CD4-positive, CD25-positive, alpha-beta regulatory T cell (primary cell): ENCODE measurements around the gene PTPN13. TPM values are rescaled to one million over a fixed set of nuclear protein-coding genes. Genes with fewer than 3 reads are reported as not detected.

Source experiments
- ATAC-seq, 2 donors: fragments of 150-1000 bp; cut with Tn5 transposase; one replicate each; pipeline ENCODE4 v1.10.0; 2021; ENCODE audit warnings: low read depth in 2 of 2, moderate number of reproducible peaks in 2 of 2, moderate library complexity in 1 of 2
- DNase-seq, 3 donors: peaks; one replicate each; pipeline versions ENCODE4 v3.0.0 to v3.0.0-alpha.2; 2012 to 2022; ENCODE audit warnings: mixed read lengths in 1 of 3
- H3K27ac ChIP-seq: one replicate; pipeline ENCODE4 v1.7.0; 2013; ENCODE audit warnings: mild to moderate bottlenecking, low read length; ENCODE audit not compliant: insufficient read depth, poor library complexity, severe bottlenecking
- H3K27me3 ChIP-seq: one replicate; pipeline ENCODE4 v1.7.0; 2013; ENCODE audit warnings: low read length; ENCODE audit not compliant: control insufficient read depth, insufficient read depth
- H3K36me3 ChIP-seq: one replicate; pipeline ENCODE4 v1.7.0; 2013; ENCODE audit warnings: mild to moderate bottlenecking, low read length, moderate library complexity; ENCODE audit not compliant: control insufficient read depth, insufficient read depth
- H3K4me1 ChIP-seq: 2 replicates; pipeline ENCODE4 v1.7.0; 2013; ENCODE audit warnings: mild to moderate bottlenecking, low read length; ENCODE audit not compliant: insufficient read depth, control insufficient read depth, poor library complexity, severe bottlenecking
- H3K4me3 ChIP-seq: one replicate; pipeline ENCODE4 v1.7.0; 2013; ENCODE audit warnings: low read depth, mild to moderate bottlenecking, low read length, moderate library complexity
- H3K9me3 ChIP-seq, 2 experiments: 1 replicate in 1 of 2; 2 replicates in 1 of 2; pipeline ENCODE4 v1.7.0; 2013; ENCODE audit warnings: low read length in 2 of 2, mild to moderate bottlenecking in 1 of 2, moderate library complexity in 1 of 2; ENCODE audit not compliant: control insufficient read depth in 2 of 2
- H3K27ac Mint-ChIP-seq, 3 donors: one replicate each; pipeline ENCODE4 v1.8.0; 2020 to 2022; ENCODE audit warnings: mild to moderate bottlenecking in 3 of 3, mixed read lengths in 3 of 3, moderate library complexity in 2 of 3
- H3K27me3 Mint-ChIP-seq: one replicate; pipeline ENCODE4 v1.8.0; 2022; ENCODE audit warnings: mild to moderate bottlenecking, mixed read lengths
- H3K36me3 Mint-ChIP-seq: one replicate; pipeline ENCODE4 v1.8.0; 2020; ENCODE audit warnings: mixed read lengths
- H3K4me1 Mint-ChIP-seq, 4 donors: one replicate each; pipeline ENCODE4 v1.8.0; 2020 to 2022; ENCODE audit warnings: mixed read lengths in 4 of 4, mild to moderate bottlenecking in 1 of 4
- H3K4me3 Mint-ChIP-seq, 4 donors: one replicate each; pipeline ENCODE4 v1.8.0; 2020 to 2022; ENCODE audit warnings: mild to moderate bottlenecking in 4 of 4, mixed read lengths in 4 of 4, moderate library complexity in 3 of 4
- H3K9me3 Mint-ChIP-seq, 7 donors: one replicate each; pipeline ENCODE4 v1.8.0; 2020 to 2022; ENCODE audit warnings: mixed read lengths in 7 of 7, mild to moderate bottlenecking in 3 of 7, moderate library complexity in 2 of 7
- polyA plus RNA-seq, 4 donors: library from polyadenylated mRNA; unstranded; fragments of 300-500 nt; fragmentation: Illumina TruSeq; gene quantifications; one replicate each; pipeline ENCODE4 v1.2.3, GENCODE V29; 2021
- total RNA-seq: library from RNA; stranded (reverse); gene quantifications from one replicate; pipeline ENCODE4 v1.2.3, GENCODE V29; 2022

Gene PTPN13
- total and polyA plus RNA-seq, 5 donors from 2014 or later: 0.15 to 4.6 (median 0.20) TPM; not detected in 1

DNA sequence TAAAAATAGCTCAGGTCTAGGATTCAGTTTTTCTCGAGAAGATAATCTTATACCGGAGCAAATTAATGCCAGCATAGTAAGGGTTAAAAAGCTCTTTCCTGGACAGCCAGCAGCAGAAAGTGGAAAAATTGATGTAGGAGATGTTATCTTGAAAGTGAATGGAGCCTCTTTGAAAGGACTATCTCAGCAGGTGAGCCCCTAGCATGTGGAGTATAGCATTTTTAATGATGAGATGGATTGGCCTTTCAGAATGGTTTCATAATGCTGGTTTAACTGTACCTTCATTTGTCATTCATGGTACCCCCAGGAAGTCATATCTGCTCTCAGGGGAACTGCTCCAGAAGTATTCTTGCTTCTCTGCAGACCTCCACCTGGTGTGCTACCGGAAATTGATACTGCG lies 175.7 kb downstream of the PTPN13 start:
- H3K36me3 Mint-ChIP-seq: peaks cover 3% of the 10 kb centered on the region
- peaks cover 6% of the 10 kb centered on the region for H3K27me3 Mint-ChIP-seq
- H3K27me3 ChIP-seq: no peaks in the 10 kb centered on the region
- no peak overlapping the region for H3K4me3 Mint-ChIP-seq
- H3K27ac ChIP-seq: no peak overlapping the region
- peaks cover 0 to 1% (median 0%) of the 10 kb centered on the region in 7 donors for H3K9me3 Mint-ChIP-seq
- no peaks in the 10 kb centered on the region for H3K36me3 ChIP-seq
- no peaks in the 10 kb centered on the region for H3K4me1 ChIP-seq
- H3K4me3 ChIP-seq: no peak overlapping the region
- H3K9me3 ChIP-seq: no peaks in the 10 kb centered on the region
- no peak overlapping the region for H3K27ac Mint-ChIP-seq
- no peak for ATAC-seq
- no peaks in the 10 kb centered on the region for H3K4me1 Mint-ChIP-seq
- DNase-seq: no peak

DNA sequence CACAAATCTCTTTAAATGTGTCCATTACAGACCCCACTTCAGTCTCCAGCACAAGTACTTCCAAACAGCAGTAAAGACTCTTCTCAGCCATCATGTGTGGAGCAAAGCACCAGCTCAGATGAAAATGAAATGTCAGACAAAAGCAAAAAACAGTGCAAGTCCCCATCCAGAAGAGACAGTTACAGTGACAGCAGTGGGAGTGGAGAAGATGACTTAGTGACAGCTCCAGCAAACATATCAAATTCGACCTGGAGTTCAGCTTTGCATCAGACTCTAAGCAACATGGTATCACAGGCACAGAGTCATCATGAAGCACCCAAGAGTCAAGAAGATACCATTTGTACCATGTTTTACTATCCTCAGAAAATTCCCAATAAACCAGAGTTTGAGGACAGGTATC lies 177.0 kb downstream of the PTPN13 start:
- H3K27ac ChIP-seq: no peak overlapping the region
- no peaks in the 10 kb centered on the region for H3K27me3 ChIP-seq
- peaks cover 6% of the 10 kb centered on the region for H3K27me3 Mint-ChIP-seq
- H3K4me1 Mint-ChIP-seq: no peaks in the 10 kb centered on the region
- H3K4me1 ChIP-seq: no peaks in the 10 kb centered on the region
- H3K4me3 ChIP-seq: no peak overlapping the region
- H3K4me3 Mint-ChIP-seq: no peak overlapping the region
- DNase-seq: no peak
- no peak for ATAC-seq
- H3K36me3 Mint-ChIP-seq: peaks cover 3% of the 10 kb centered on the region
- no peaks in the 10 kb centered on the region for H3K9me3 ChIP-seq
- peaks cover 0 to 1% (median 0%) of the 10 kb centered on the region in 7 donors for H3K9me3 Mint-ChIP-seq
- H3K36me3 ChIP-seq: no peaks in the 10 kb centered on the region
- H3K27ac Mint-ChIP-seq: no peak overlapping the region

DNA sequence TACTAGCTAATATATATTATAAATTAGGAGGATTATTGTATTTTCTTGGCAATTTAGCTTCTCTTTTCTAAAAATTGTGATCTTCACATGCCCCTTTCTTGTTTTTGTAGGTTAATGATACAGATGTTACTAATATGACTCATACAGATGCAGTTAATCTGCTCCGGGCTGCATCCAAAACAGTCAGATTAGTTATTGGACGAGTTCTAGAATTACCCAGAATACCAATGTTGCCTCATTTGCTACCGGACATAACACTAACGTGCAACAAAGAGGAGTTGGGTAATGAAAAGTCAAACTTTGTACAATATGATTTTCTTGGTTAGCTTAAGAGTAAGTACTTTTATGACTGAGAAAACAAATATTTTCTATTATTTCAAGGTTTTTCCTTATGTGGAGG lies 180.9 kb downstream of the PTPN13 start:
- no peak overlapping the region for H3K27ac Mint-ChIP-seq
- no peak overlapping the region for H3K4me3 Mint-ChIP-seq
- Histone ChIP-seq H3K27me3 (no peaks in the 10 kb centered on the region), H3K9me3 (no peaks in the 10 kb centered on the region), H3K27ac (no peak overlapping the region), H3K4me3 (no peak overlapping the region), H3K36me3 (no peaks in the 10 kb centered on the region), H3K4me1 (no peaks in the 10 kb centered on the region)
- DNase-seq (no peak), ATAC-seq (no peak)
- H3K36me3 Mint-ChIP-seq: no peaks in the 10 kb centered on the region
- H3K4me1 Mint-ChIP-seq: no peaks in the 10 kb centered on the region
- peaks cover 0 to 5% (median 0%) of the 10 kb centered on the region in 7 donors for H3K9me3 Mint-ChIP-seq
- H3K27me3 Mint-ChIP-seq: peaks cover 11% of the 10 kb centered on the region

DNA sequence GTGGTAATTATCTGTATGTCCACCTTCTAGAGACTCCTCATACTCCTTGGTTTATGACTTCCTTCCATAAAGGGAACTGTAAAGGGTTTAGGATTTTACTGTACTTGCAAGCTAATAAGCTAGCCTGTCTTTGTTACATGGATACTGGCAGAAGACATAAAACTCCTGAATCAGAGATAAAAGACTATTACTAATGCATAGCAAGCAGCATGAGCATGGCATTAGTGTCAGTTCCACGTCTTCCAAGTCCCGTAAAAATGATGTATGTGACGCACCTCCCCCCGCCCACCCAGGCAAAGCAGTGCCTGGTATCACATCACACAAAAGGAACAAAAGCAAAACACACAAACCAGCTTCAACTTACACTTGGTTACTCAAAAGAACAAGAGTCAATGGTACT lies 184.1 kb downstream of the PTPN13 start:
- Mint-ChIP-seq H3K27me3 (peaks cover 5% of the 10 kb centered on the region), H3K4me3 (no peak overlapping the region), H3K27ac (no peak overlapping the region), H3K9me3 (peaks cover 0 to 5% (median 0%) of the 10 kb centered on the region in 7 donors), H3K4me1 (no peaks in the 10 kb centered on the region), H3K36me3 (no peaks in the 10 kb centered on the region)
- Histone ChIP-seq H3K4me3 (no peak overlapping the region), H3K4me1 (no peaks in the 10 kb centered on the region), H3K27me3 (no peaks in the 10 kb centered on the region), H3K27ac (no peak overlapping the region), H3K36me3 (no peaks in the 10 kb centered on the region), H3K9me3 (no peaks in the 10 kb centered on the region)
- ATAC-seq (no peak), DNase-seq (no peak)

DNA sequence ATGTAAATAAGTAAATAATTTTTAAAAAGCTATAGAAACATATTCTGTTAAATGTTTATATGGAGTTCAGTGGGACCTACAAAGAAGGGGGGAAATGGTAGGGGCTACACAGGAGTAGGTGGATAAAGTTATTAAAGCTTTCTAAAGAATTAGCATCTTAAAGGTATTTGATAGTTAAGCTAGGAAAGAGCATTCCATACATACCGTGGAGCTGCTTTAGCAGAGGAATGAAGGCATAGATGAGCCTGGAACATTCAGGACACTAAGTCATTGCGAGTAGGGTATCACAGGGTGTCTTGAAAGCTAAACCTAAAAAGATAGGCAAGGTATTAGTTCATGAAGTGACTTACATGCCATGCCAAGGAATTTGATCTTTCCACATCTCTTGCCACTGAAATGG lies 194.7 kb downstream of the PTPN13 start:
- H3K27me3 Mint-ChIP-seq: peaks cover 4% of the 10 kb centered on the region
- H3K36me3 ChIP-seq: no peaks in the 10 kb centered on the region
- no peaks in the 10 kb centered on the region for H3K36me3 Mint-ChIP-seq
- H3K27ac Mint-ChIP-seq: no peak overlapping the region
- no peak overlapping the region for H3K4me3 Mint-ChIP-seq
- no peaks in the 10 kb centered on the region for H3K4me1 ChIP-seq
- H3K9me3 Mint-ChIP-seq: peaks cover 0 to 6% (median 2%) of the 10 kb centered on the region in 7 donors
- H3K27ac ChIP-seq: no peak overlapping the region
- DNase-seq (no peak), ATAC-seq (no peak)
- H3K4me3 ChIP-seq: no peak overlapping the region
- no peaks in the 10 kb centered on the region for H3K4me1 Mint-ChIP-seq
- no peaks in the 10 kb centered on the region for H3K9me3 ChIP-seq
- no peaks in the 10 kb centered on the region for H3K27me3 ChIP-seq

DNA sequence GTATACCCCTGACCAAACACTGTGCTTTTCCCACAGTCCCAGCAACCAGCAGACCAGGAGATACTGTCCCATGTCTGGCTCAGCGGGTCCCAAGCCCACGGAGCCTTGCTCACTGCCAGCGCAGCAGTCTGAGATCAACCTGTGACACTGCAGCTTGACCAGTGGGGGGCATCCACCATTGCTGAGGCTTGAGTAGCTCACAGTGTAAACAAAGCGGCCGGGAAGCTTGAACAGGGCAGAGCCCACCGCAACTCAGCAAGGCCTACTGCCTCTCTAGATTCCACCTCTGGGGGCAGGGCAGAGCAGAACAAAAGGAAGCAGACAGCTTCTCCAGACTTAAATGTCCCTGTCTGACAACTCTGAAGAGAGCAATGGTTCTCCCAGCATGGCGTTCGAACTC lies 197.0 kb downstream of the PTPN13 start:
- Mint-ChIP-seq H3K4me1 (no peaks in the 10 kb centered on the region), H3K36me3 (no peaks in the 10 kb centered on the region), H3K27me3 (no peaks in the 10 kb centered on the region), H3K4me3 (no peak overlapping the region), H3K9me3 (peaks cover 0 to 9% (median 2%) of the 10 kb centered on the region in 7 donors), H3K27ac (no peak overlapping the region)
- Histone ChIP-seq H3K27me3 (no peaks in the 10 kb centered on the region), H3K27ac (no peak overlapping the region), H3K4me1 (no peaks in the 10 kb centered on the region), H3K36me3 (no peaks in the 10 kb centered on the region), H3K9me3 (no peaks in the 10 kb centered on the region), H3K4me3 (no peak overlapping the region)
- DNase-seq: no peak
- no peak for ATAC-seq

DNA sequence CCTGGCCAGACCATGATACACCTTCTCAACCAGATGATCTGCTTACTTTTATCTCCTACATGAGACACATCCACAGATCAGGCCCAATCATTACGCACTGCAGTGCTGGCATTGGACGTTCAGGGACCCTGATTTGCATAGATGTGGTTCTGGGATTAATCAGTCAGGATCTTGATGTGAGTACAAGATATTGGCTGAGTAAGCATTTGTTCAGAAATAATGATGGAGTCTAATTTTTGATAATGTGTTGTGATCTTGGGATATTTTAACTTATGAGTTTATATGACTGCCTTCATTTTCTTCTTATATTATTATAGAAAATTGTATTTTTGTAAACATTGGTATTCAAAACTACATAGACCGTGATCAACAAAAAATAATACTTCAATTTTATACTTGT lies 215.7 kb downstream of the PTPN13 start:
- Histone ChIP-seq H3K9me3 (no peaks in the 10 kb centered on the region), H3K4me3 (no peak overlapping the region), H3K27ac (no peak overlapping the region), H3K4me1 (no peaks in the 10 kb centered on the region), H3K27me3 (no peaks in the 10 kb centered on the region), H3K36me3 (no peaks in the 10 kb centered on the region)
- H3K4me3 Mint-ChIP-seq: no peak overlapping the region
- H3K27ac Mint-ChIP-seq: no peak overlapping the region
- no peaks in the 10 kb centered on the region for H3K36me3 Mint-ChIP-seq
- no peaks in the 10 kb centered on the region for H3K27me3 Mint-ChIP-seq
- no peaks in the 10 kb centered on the region for H3K4me1 Mint-ChIP-seq
- ATAC-seq: no peak
- DNase-seq: no peak
- H3K9me3 Mint-ChIP-seq: peaks cover 0 to 4% (median 0%) of the 10 kb centered on the region in 7 donors

DNA sequence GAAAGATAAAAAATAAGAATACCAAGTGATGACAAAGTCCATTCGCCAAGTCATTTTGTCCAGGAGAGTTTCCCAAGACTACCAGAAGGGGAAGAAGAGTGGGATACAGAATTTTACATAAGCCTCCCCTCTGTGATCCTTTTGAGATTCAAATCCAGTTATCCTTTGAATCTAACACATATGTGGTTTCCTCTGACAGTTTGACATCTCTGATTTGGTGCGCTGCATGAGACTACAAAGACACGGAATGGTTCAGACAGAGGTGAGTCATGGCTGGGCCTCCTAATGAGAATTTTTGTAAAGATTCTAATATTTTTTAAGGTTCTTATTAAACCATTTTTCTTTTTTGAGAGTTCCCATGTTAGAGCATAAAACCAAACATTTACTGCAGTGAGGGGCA lies 216.7 kb downstream of the PTPN13 start:
- Histone ChIP-seq H3K9me3 (peaks cover 3 to 5% of the 10 kb centered on the region in 2 experiments), H3K27me3 (no peaks in the 10 kb centered on the region), H3K36me3 (no peaks in the 10 kb centered on the region), H3K4me3 (no peak overlapping the region), H3K27ac (no peak overlapping the region), H3K4me1 (no peaks in the 10 kb centered on the region)
- Mint-ChIP-seq H3K4me3 (no peak overlapping the region), H3K36me3 (no peaks in the 10 kb centered on the region), H3K4me1 (no peaks in the 10 kb centered on the region), H3K27ac (no peak overlapping the region), H3K27me3 (no peaks in the 10 kb centered on the region), H3K9me3 (peaks cover 0 to 11% (median 0%) of the 10 kb centered on the region in 7 donors)
- ATAC-seq (no peak), DNase-seq (no peak)
